Calu3 (cell line): Measurements from ENCODE around the gene CCNF. TPM values are rescaled to one million over a fixed set of nuclear protein-coding genes. Genes with fewer than 3 reads are reported as not detected.

Source experiments
- BruUV-seq: library from RNA; stranded (reverse); fragments of 400-500 nt; replicated peaks from 2 replicates; lab custom pipeline; 2021; lab: Mats Ljungman, UMichigan
- CTCF ChIA-PET: fragments of 300-600 bp; sonication (Branson Sonifier 250); formaldehyde crosslinking; loops from one replicate; lab custom pipeline; 2022; ENCODE audit warnings: antibody characterized with exemption; lab: Charles Lee
- DNase-seq: peaks from one replicate; pipeline ENCODE4 v3.0.0; 2022
- H3K27ac Mint-ChIP-seq: one replicate; pipeline ENCODE4 v1.8.0; 2022; ENCODE audit warnings: mixed read lengths; ENCODE audit not compliant: unreplicated experiment
- H3K27me3 Mint-ChIP-seq: one replicate; pipeline ENCODE4 v1.8.0; 2022; ENCODE audit warnings: mixed read lengths; ENCODE audit not compliant: unreplicated experiment
- H3K36me3 Mint-ChIP-seq: one replicate; pipeline ENCODE4 v1.8.0; 2022; ENCODE audit warnings: mild to moderate bottlenecking, moderate library complexity, mixed read lengths; ENCODE audit not compliant: insufficient read depth, unreplicated experiment
- H3K4me1 Mint-ChIP-seq: one replicate; pipeline ENCODE4 v1.8.0; 2022; ENCODE audit warnings: mild to moderate bottlenecking, low read depth, mixed read lengths; ENCODE audit not compliant: unreplicated experiment
- H3K4me3 Mint-ChIP-seq: one replicate; pipeline ENCODE4 v1.8.0; 2022; ENCODE audit warnings: mild to moderate bottlenecking, low read depth, moderate library complexity, mixed read lengths; ENCODE audit not compliant: unreplicated experiment
- H3K9me3 Mint-ChIP-seq: one replicate; pipeline ENCODE4 v1.8.0; 2022; ENCODE audit warnings: low read depth, mixed read lengths; ENCODE audit not compliant: unreplicated experiment
- intact Hi-C: fragments of 100-400 bp; cut with micrococcal nuclease; formaldehyde crosslinking; loops from one replicate; pipeline ENCODE4 v1.10.0; 2022; ENCODE audit not compliant: unreplicated experiment
- total RNA-seq: library from RNA; stranded (reverse); gene quantifications from 2 replicates; pipeline ENCODE4 v1.2.3, GENCODE V29; 2022
- TF ChIP-seq, protein P1 (sequence below): fragments of 200-600 bp; IDR thresholded peaks from one replicate; pipeline ENCODE4 v1.8.0; 2022; ENCODE audit warnings: antibody characterized with exemption; ENCODE audit not compliant: unreplicated experiment

The CCNF gene
- total RNA-seq, 1 experiment from 2014 or later, result 54.5 TPM

- TF ChIP-seq, protein P1, sequence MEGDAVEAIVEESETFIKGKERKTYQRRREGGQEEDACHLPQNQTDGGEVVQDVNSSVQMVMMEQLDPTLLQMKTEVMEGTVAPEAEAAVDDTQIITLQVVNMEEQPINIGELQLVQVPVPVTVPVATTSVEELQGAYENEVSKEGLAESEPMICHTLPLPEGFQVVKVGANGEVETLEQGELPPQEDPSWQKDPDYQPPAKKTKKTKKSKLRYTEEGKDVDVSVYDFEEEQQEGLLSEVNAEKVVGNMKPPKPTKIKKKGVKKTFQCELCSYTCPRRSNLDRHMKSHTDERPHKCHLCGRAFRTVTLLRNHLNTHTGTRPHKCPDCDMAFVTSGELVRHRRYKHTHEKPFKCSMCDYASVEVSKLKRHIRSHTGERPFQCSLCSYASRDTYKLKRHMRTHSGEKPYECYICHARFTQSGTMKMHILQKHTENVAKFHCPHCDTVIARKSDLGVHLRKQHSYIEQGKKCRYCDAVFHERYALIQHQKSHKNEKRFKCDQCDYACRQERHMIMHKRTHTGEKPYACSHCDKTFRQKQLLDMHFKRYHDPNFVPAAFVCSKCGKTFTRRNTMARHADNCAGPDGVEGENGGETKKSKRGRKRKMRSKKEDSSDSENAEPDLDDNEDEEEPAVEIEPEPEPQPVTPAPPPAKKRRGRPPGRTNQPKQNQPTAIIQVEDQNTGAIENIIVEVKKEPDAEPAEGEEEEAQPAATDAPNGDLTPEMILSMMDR, result no peak
- H3K36me3 Mint-ChIP-seq, result peaks cover 72% of the 10 kb centered on the region
- CTCF ChIA-PET, result interaction anchor here (1.0 kb wide), 1 partner anchor 17 kb away, joined by 4 read pairs; no protein-coding TSS in a partner anchor
- no peaks in the 10 kb centered on the region for H3K27me3 Mint-ChIP-seq
- no peak overlapping the region for H3K4me3 Mint-ChIP-seq
- H3K4me1 Mint-ChIP-seq, result no peaks in the 10 kb centered on the region
- H3K9me3 Mint-ChIP-seq, result no peaks in the 10 kb centered on the region
- no peak for DNase-seq
- BruUV-seq, result no TSS peak
- no peak overlapping the region for H3K27ac Mint-ChIP-seq
- intact Hi-C loops, result no loop called here
Measured at GRCh38 chr16:2443555-2443954, 14.3 kb downstream of the CCNF start.

- Mint-ChIP-seq H3K27me3 (no peaks in the 10 kb centered on the region), H3K9me3 (no peaks in the 10 kb centered on the region), H3K27ac (no peak overlapping the region), H3K4me1 (no peaks in the 10 kb centered on the region), H3K36me3 (peaks cover 92% of the 10 kb centered on the region), H3K4me3 (no peak overlapping the region)
- no TSS peak for BruUV-seq
- intact Hi-C loops, result no loop called here
- TF ChIP-seq, protein P1, result no peak
- DNase-seq, result no peak
- CTCF ChIA-PET, result interaction anchor here (0.6 kb wide), 1 partner anchor 103 kb away, joined by 7 read pairs; no protein-coding TSS in a partner anchor
Measured at GRCh38 chr16:2447920-2448583, 18.8 kb downstream of the CCNF start.

DNA sequence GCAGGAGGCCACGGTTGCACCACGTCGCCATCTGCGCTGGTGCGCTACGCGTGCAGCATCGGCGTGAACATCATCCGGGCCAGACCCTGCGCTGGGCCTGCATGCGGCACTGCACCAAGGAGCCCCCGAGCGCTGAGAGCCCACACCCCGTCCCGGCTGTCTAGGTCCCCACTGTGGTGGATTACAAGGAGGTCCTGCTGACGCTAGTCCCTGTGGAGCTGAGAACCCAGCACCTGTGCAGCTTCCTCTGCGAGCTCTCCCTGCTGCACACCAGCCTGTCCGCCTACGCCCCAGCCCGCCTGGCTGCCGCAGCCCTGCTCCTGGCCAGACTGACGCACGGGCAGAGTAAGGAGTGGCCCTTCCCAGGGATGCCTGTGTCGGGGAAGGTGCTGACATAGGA is 19.9 kb downstream of the CCNF start:
- no peaks in the 10 kb centered on the region for H3K4me1 Mint-ChIP-seq

DNA sequence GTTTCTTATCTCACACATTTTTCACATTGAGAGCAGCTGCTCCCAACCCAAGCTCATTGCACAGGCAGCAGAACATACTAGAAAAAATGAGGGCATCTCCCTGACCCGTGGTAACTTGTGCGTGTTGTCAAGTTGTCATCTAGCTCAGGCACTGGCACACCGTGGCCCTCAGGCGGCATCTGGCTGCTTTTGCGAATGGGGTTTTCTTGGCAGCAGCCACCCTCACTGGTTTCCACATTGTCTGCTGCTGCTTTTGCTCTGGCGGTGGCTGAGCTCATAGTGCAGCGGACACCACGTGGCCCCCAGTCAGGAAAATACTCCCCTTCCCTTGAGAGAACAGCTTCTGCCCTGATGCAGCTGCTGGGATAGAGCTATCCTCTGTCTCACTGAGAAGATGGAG is 21.3 kb downstream of the CCNF start:
- DNase-seq, result no peak
- H3K4me3 Mint-ChIP-seq, result no peak overlapping the region
- H3K27ac Mint-ChIP-seq, result no peak overlapping the region
- TF ChIP-seq, protein P1, result no peak
- no peaks in the 10 kb centered on the region for H3K27me3 Mint-ChIP-seq
- peaks cover 84% of the 10 kb centered on the region for H3K36me3 Mint-ChIP-seq
- BruUV-seq, result no TSS peak
- no peaks in the 10 kb centered on the region for H3K4me1 Mint-ChIP-seq
- no peaks in the 10 kb centered on the region for H3K9me3 Mint-ChIP-seq
- intact Hi-C loops, result no loop called here
- CTCF ChIA-PET, result interaction anchor here (0.7 kb wide), 1 partner anchor 20 kb away, joined by 5 read pairs; no protein-coding TSS in a partner anchor

More for the DNA sequence above, 19.9 kb downstream of the CCNF start:
- Mint-ChIP-seq H3K4me3 (no peak overlapping the region), H3K9me3 (no peaks in the 10 kb centered on the region), H3K36me3 (peaks cover 89% of the 10 kb centered on the region), H3K27me3 (no peaks in the 10 kb centered on the region), H3K27ac (no peak overlapping the region)
- no peak for DNase-seq
- TF ChIP-seq, protein P1, result no peak
- no TSS peak for BruUV-seq
- CTCF ChIA-PET, result no interaction called here
- intact Hi-C loops, result no loop called here
